Measurements from ENCODE around the gene RHO.

The RHO gene

GRCh38 chr3:129562803-129563202 is 34.4 kb downstream of the RHO start:
- DNase-seq: no peak

GRCh38 chr3:129563332-129563731 is 34.9 kb downstream of the RHO start:
- no peak for DNase-seq

- no peak for DNase-seq
Measured at GRCh38 chr3:129563850-129564535, 35.6 kb downstream of the RHO start.

GRCh38 chr3:129564981-129565644 is 36.7 kb downstream of the RHO start:
- no peak for DNase-seq

- DNase-seq: no peak
Measured at GRCh38 chr3:129565902-129566301, 37.5 kb downstream of the RHO start.

GRCh38 chr3:129567176-129567705 is 38.8 kb downstream of the RHO start:
- no peak for DNase-seq

GRCh38 chr3:129567939-129568338 is 39.5 kb downstream of the RHO start:
- no peak for DNase-seq

- DNase-seq: no peak
Measured at GRCh38 chr3:129569856-129570255, 41.4 kb downstream of the RHO start.

GRCh38 chr3:129571605-129572547 is 43.4 kb downstream of the RHO start:
- DNase-seq: no peak

- DNase-seq: no peak
Measured at GRCh38 chr3:129572603-129573002, 44.2 kb downstream of the RHO start.

GRCh38 chr3:129573493-129573892 is 45.1 kb downstream of the RHO start:
- DNase-seq: no peak

GRCh38 chr3:129574206-129574605 is 45.8 kb downstream of the RHO start:
- DNase-seq: no peak

GRCh38 chr3:129575233-129575996 is 47.0 kb downstream of the RHO start:
- no peak for DNase-seq

GRCh38 chr3:129575997-129576384 is 47.6 kb downstream of the RHO start:
- DNase-seq: no peak

- peak; percentile 80 for DNase-seq
Measured at GRCh38 chr3:129576514-129577352, 48.3 kb downstream of the RHO start.

GRCh38 chr3:129577366-129577765 is 48.9 kb downstream of the RHO start:
- no peak for DNase-seq

GRCh38 chr3:129577925-129578786 is 49.7 kb downstream of the RHO start:
- DNase-seq: peak; percentile 26

- no peak for DNase-seq
Measured at GRCh38 chr3:129579991-129580390, 51.6 kb downstream of the RHO start.

- DNase-seq: no peak
Measured at GRCh38 chr3:129581623-129582022, 53.2 kb downstream of the RHO start.

GRCh38 chr3:129582799-129583198 is 54.4 kb downstream of the RHO start:
- DNase-seq: no peak

GRCh38 chr3:129583289-129583688 is 54.9 kb downstream of the RHO start:
- no peak for DNase-seq

Measured in CD4-positive, alpha-beta T cell treated with Interleukin-12 subunit alpha and Interleukin-12 subunit beta, for 1 hour (primary cell).